GM23338 (cell line): ENCODE measurements around the gene DAO.

Source experiments
- CTCF ChIP-seq, 2 experiments: fragments of 200-600 bp in 1 of 2; sonication (generic) in 1 of 2; conservative IDR thresholded peaks; 2 replicates each; pipeline versions ENCODE4 v1.5.1 to v1.6.1; 2016 to 2017; ENCODE audit warnings: antibody characterized with exemption in 2 of 2, low read depth in 2 of 2, mild to moderate bottlenecking in 2 of 2, moderate library complexity in 1 of 2
- ETS1 ChIP-seq: IDR thresholded peaks from 2 replicates; pipeline ENCODE4 v1.6.1; 2016; ENCODE audit warnings: antibody characterized with exemption
- EZH2 ChIP-seq: fragments of 200-600 bp; sonication (generic); IDR thresholded peaks from one replicate; pipeline ENCODE4 v1.8.0; 2017; ENCODE audit warnings: antibody characterized with exemption, mild to moderate bottlenecking, low read depth; ENCODE audit not compliant: unreplicated experiment
- POLR2AphosphoS5 ChIP-seq: IDR thresholded peaks from 2 replicates; pipeline ENCODE4 v1.6.1; 2016; ENCODE audit warnings: antibody characterized with exemption, low read depth
- REST ChIP-seq: IDR thresholded peaks from one replicate; pipeline ENCODE4 v1.6.1; 2018; ENCODE audit warnings: antibody characterized with exemption; ENCODE audit not compliant: unreplicated experiment

GRCh38 chr12:108833355-108833733 is 46.5 kb upstream of the DAO start:
- no peak for TF ChIP-seq ETS1
- no peak for TF ChIP-seq CTCF (conservative IDR thresholded peaks at IDR 0.05; ENCODE audit: low read depth in 2 of 2)
- no peak for TF ChIP-seq REST
- no peak for TF ChIP-seq POLR2AphosphoS5
- no peak for TF ChIP-seq EZH2
